Measurements from ENCODE around the gene CIT.
A peak's percentile ranks its signal among the peaks of the same experiment; 100 is the strongest.
"Not testable (repeated sequence)": the region's sequence is repeated elsewhere in the genome, so short reads cannot be mapped to it uniquely, and the experiment has no call there.

The CIT gene, protein sequence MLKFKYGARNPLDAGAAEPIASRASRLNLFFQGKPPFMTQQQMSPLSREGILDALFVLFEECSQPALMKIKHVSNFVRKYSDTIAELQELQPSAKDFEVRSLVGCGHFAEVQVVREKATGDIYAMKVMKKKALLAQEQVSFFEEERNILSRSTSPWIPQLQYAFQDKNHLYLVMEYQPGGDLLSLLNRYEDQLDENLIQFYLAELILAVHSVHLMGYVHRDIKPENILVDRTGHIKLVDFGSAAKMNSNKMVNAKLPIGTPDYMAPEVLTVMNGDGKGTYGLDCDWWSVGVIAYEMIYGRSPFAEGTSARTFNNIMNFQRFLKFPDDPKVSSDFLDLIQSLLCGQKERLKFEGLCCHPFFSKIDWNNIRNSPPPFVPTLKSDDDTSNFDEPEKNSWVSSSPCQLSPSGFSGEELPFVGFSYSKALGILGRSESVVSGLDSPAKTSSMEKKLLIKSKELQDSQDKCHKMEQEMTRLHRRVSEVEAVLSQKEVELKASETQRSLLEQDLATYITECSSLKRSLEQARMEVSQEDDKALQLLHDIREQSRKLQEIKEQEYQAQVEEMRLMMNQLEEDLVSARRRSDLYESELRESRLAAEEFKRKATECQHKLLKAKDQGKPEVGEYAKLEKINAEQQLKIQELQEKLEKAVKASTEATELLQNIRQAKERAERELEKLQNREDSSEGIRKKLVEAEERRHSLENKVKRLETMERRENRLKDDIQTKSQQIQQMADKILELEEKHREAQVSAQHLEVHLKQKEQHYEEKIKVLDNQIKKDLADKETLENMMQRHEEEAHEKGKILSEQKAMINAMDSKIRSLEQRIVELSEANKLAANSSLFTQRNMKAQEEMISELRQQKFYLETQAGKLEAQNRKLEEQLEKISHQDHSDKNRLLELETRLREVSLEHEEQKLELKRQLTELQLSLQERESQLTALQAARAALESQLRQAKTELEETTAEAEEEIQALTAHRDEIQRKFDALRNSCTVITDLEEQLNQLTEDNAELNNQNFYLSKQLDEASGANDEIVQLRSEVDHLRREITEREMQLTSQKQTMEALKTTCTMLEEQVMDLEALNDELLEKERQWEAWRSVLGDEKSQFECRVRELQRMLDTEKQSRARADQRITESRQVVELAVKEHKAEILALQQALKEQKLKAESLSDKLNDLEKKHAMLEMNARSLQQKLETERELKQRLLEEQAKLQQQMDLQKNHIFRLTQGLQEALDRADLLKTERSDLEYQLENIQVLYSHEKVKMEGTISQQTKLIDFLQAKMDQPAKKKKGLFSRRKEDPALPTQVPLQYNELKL (N-terminal part only)

DNA sequence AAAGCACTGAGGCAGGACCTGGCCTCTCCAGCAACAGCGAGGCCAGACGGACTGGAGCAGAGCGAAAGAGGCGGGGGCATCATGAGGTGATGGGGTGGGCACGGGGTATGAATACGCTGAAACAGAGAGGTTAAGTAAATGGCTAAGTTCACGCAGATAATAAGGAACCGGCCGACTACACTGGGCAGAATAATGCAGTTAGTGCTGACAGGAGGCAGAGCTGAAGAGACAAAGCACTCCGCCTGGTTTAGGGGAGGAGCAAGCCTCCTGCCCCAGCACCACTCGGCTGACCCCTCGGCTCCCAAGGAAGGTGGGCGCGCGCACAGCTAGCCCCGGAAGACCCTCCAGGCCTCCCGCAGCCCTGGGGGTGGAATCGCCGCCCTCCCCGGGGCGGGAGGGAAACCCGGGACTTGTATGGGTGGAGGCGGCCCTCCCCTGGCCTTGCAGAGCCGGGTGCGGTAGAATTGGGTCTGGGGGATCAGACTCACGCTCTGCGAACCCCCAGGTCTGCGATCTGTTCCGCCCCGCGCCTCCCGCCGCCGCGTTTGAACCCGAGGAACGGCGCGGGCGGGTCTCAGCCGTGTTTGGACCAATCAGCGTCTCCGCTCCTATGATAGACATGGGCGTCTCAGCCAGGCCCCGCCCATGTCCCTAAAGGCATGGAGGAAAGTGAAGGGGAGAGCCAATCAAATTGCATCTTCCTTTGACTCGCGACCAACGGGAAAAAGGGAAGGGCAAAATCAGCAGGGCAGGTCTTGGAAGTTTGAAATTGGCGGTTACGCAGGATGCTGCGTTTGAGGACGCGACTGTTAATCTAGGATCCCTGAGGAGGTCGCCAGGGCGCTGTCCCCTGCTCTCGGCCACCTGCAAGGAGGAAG is at the start of gene CIT:
Gene CIT (minus strand): TSS at position 560 of the 878 bp plus-strand sequence. CDS start 1,152 bp downstream, outside the sequence.
- peak; percentile 93 for DNase-seq (ENCODE audit: low spot score)

DNA sequence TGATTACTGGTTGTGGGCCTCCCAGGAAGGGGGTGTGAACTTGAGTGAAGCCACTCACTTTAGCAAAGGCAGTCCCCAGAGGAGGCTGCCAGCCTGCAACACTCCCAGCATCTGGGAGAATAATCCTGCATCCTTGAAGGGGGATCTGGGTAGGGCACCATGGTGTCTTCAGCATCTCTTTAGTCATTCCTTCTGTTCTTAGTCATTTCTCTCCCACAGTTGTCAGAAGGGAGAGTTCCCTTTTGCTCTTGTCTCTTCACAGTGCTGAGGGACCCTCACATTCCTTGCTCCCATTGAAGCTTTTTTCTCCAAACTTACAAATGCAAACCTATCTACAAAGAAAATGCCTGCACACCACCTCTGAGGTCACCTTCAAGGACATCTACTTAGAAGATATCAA is 48.1 kb upstream of the CIT start:
- DNase-seq (ENCODE audit: low spot score) = no peak

DNA sequence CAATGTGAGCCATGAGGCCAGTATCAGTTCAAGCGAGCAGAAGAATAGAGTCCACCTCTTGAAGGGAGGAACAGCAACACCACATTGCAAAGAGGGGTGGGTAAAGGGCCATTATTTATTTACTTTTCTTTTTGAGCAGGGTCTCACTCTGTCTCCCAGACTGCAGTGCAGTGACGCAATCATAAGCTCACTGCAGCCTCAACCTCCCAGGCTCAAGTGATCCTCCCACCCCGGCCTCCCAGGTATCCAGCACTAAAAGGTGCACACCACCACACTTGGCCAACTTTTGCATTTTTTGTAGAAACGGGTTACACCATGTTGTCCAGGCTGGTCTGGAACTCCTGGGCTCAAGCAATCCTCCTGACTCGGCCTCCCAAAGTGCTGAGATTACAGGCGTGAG is 42.9 kb upstream of the CIT start:
- DNase-seq (ENCODE audit: low spot score) = no peak

DNA sequence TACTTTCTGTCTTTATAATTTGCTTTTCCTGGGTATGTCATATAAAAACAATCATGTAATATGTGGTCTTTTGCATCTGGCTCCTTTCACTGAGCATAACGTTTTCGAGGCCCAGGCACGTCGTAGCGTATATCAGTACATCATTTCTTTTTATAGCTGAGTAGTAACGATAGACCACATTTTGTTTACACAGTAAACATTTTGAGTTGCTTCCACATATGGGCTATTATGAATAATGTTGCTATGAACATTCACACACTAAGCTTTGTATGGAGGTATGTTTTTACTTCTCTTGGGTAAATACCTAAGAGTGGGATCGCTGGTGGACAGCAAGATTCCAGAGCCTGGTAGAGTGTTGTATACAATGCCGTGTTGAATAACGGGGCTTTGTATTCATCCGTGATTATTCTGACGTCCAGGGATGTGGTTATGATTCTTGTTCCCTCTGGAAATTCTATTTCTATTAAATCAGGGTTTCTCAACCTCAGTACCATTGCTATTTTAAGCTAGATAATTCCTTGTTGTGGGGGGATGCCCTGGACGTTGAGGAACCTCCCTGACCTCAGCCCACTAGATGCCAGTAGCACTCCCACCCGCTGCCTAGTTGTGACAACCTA is 38.9 kb upstream of the CIT start:
- no peak for DNase-seq (ENCODE audit: low spot score)

DNA sequence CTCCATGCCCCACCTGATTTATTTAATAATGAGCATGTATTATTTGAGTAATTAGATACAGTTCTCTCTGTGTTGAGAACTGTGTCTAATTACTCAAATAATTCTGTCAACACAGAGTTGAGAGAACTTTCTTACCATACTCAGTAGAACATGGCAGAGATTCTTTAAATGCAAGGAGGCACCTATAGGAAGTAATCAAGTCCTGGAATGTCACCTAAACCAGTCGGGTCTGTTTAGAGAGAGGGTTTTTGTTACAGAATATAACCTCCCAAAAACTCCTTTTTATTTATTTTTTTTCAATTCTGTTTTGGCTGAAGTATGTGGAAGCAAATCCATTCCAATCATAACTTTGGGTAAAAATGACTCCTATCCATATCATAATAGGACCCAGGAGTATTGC is 37.5 kb upstream of the CIT start:
- no peak for DNase-seq (ENCODE audit: low spot score)

DNA sequence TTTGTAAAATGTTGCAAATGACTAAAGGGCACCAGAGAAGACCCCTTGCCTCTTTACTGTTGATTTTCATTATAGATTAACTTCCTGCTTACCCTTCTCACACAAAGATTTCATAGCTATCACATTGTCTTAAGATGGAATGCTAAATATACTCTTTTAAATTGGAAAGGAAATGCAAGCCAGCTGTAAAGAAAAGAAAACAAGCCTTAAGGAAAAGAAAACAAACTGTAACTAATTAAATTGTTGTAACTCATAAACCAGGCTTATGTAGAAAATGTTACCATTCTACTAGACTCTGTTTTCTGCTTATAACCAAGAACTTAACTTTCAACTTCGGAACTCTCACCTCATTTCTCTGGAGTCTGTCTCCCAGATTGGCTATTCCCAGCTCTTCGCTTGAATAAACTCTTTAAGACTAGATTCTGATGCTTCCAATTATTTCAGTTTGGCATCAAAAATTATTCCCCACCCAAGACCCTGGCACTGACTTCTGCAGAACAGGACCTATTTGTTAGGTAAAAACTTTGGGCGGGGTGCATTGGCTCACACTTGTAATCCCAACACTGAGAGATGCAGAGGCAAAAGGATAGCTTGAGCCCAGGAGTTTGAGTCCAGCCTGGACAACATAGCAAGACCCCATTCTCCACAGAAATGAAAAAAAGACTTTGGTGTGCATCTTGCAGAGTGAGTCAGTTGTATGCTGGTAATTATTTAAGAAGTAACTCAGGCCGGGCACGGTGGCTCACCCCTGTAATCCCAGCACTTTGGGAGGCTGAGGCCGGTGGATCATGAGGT is 36.6 kb upstream of the CIT start:
- DNase-seq (ENCODE audit: low spot score) = no peak

DNA sequence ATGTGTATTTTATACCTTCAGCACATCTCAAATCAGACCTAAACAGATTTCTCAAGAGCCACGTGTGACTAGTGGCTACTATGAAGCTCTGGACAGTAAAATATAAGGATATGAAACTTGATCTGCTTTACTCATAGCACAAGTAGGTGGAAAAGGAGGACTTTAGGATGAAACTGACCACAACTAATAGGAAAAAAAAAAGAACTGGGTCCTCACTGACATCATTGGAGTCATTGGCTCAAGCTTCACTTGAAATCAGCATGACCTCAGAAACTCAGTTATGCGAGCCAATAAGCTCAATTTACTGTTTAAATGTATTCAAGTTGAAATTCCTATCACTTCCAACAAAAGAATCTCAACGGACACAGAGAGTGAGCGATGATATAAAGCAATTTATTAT is 34.1 kb upstream of the CIT start:
- no peak for DNase-seq (ENCODE audit: low spot score)

DNA sequence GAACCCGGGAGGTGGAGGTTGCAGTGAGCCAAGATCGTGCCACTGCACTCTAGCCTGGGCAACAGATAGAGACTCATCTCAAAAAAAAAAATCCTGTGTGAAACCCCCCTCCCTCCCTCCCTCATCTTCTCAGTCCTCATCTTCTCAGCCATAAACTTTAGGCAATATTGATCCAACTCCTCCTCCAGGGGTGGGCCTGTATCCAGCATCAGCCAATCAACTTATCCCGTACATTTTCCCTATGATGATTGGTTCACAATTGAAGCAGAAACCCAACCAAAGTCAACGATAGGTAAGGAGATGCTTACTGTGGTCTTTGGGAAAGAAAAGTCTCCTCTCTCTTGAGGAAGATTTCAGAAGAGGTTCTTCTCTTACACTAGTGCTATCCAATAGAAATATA is 33.5 kb upstream of the CIT start:
- no peak for DNase-seq (ENCODE audit: low spot score)

DNA sequence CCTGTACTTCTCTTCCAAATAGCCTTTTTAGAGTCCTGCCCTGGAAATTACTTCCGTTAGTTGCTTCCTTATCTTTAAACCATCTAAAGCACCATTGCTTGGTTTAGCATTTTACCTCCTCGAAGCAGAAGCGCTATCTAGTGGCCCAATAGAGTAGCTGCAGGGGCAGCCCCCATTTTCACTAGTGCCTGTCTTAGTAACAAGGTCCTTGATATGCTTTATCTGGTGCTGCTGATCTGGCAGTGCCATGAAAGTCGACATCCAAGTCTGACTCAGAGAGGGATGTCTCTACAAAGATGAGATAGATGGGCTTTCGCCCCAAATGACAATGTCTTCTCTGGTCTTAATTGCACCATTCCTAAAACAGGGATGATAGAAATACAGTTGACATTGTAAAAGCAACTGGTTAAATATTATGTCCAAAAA is 25.0 kb upstream of the CIT start:
- peak; percentile 49 for DNase-seq (ENCODE audit: low spot score)

DNA sequence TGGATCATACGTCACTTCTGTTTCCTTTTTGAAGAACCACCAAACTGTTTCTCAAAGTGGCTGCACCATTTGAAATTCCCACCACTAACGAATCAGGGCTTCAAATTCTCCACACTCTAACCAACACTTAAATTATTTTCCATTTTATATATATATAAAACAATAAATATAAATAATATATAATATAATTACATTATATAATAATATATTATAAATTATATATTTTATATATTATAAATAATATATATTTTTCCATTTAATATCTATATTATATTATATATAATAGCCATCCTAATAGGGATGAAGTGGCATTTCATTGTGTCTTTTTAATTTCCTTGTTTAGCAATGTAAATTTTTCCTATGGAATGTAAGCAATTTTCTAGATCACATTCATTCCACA is 24.6 kb upstream of the CIT start:
- no peak for DNase-seq (ENCODE audit: low spot score)

DNA sequence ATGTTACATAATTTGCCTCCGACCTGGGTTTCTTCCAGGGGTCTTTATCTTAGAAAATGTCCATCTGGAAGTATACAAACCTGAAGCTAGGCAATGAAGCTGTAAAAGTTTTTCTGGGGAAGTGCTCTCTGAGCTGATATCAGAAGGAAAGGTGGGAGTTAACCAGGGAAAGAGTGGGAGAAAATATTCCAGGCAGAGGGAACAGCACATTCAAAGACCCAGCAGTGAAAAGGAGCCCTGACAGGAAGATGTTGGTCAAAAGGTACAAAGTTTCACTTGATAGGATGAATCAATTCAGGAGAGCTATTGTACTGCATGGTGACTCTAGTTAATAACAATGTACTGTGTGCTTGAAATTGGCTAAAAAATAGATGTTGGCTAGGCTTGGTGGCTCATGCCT is 17.8 kb upstream of the CIT start:
- DNase-seq (ENCODE audit: low spot score) = no peak

DNA sequence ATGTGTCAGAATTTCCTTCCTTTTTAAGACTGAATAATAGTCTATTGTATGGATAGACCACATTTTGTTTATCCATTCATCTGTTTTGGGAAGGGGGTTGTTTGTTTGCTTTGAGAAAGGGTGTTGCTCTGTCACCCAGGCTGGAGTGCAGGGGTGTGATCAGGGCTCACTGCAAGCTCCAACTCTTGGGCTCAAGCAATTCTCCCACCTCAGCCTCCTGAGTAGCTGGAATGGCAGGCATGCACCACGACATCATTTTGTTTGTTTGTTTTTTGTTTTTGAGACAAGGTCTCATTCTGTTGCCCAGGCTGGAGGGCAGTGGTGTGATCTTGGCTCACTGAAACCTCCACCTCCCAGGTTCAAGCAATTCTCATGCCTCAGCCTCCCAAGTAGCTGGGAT is 15.5 kb upstream of the CIT start:
- not testable (repeated sequence) for DNase-seq (ENCODE audit: low spot score)

DNA sequence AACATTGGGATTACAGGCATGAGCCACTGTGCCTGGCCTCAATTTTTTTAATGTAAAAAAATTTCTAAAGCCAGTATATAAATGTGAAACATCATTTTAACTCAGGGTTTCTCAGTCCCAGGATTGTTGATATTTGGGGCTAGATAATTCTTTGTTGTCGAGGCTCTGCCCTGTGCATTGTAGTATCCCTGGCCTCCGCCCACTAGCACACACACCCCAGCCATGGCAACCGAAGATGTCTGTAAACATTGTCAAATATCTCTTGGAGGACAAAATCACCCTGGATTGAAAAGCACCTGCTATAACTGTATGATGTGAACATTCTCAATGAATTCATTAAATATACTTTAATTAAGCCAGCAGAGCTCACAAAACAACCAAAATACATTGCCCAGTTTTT is 8.4 kb upstream of the CIT start:
- no peak for DNase-seq (ENCODE audit: low spot score)

DNA sequence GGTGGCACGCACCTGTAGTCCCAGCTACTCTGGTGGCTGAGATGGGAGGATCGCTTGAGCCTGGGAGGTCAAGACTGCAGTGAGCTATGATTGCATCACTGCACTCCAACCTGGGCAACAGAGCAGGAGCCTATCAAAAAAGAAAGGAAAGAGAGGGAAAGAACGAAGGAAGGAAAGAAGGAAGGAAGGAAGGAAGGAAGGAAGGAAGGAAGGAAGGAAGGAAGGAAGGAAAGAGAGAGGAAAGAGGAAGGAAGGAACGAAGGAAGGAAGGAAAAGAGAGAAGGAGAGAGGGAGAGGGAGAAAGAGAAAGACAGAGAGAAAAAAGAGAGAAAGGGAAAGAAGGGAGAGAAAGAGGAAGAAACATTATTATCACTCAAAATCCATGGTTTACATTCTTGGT is 6.7 kb upstream of the CIT start:
- DNase-seq (ENCODE audit: low spot score) = not testable (repeated sequence)

DNA sequence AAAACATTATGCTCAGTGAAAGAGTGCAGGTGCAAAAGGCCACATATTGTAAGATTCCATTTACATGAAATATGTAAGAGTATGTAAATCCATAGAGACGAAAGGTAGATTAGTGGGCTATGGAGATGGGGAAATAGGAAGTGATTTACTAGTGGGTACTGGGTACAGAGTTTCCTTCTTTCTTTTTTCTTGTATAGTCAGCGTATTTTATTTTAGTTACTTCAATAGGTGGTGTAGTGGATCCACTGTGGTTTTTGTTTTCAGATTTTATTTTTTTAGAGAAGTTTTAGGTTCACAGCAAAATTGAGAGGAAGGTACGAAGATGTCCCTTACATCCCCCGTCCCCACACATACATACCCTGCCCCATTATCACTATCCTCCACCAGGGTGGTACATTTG is 6.1 kb upstream of the CIT start:
- no peak for DNase-seq (ENCODE audit: low spot score)

DNA sequence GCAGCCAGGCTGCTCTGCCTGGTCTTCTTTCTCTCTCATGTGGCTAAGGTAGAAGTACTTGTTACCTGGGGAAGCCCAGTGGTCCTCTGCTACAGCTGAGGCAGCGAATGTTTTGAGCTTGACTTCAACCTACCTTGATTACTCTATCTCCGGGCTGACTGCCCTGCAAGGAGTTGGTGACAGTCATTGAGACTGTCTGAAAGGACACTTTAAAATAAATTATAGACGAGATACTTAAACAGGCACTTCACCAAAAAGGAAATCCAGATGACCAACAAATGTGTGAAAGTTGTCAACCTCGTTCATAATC is 474 bp upstream of the CIT start:
- DNase-seq (ENCODE audit: low spot score) = no peak

DNA sequence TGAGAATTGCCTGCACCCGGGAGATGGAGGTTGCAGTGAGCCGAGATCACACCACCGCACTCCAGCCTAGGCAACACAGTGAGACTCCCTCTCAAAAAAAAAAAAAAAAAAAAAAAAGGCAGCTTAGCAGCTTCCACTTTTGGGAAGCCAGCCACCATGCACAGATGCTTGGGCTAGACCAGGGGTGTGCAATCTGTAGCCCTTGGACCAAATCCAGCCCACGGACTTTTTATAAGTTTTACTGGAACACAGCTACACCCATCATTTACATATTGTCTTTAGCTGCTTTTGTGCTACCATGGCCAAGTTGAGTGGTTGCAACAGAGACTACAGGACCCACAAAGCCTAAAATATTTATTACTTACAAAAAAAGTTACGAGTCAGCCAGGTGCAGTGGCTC is 6.7 kb downstream of the CIT start:
- no peak for DNase-seq (ENCODE audit: low spot score)

DNA sequence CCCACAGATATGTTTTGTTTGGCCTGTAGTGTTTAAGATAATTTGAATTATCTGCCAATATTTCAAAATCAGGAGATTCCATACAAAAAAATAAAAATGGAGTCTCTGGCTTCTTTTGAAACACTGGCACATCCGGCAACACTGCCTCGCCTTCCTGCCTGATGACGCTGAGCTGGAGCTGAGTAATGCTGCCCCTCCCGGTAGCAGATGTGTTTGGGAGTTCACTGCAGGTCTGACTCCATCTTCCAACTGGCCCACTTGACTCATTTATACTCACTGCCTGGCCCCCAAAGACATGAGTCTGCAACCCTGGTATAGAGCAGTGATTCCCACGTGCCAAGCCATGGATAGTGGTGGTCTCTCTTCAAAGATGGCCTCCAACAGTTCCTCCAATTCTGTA is 7.4 kb downstream of the CIT start:
- DNase-seq (ENCODE audit: low spot score) = no peak

DNA sequence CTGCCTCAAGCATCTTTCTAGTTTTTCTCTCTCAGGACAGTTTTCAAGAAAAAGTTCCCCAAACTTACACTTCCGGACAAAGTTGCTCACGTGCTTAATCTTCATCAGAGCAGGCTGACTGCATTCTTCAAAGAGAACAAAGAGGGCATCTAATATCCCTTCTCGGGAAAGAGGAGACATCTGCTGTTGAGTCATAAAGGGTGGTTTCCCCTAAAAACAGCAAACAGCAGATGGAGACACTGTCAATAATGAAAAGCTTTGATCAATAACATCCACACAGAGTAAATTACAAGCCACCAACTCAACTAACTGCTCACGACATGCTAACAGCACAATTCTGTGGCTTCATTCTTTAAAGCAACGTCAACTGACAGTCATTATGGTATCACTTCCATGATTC is 8.1 kb downstream of the CIT start:
- peak; percentile 29 for DNase-seq (ENCODE audit: low spot score)

DNA sequence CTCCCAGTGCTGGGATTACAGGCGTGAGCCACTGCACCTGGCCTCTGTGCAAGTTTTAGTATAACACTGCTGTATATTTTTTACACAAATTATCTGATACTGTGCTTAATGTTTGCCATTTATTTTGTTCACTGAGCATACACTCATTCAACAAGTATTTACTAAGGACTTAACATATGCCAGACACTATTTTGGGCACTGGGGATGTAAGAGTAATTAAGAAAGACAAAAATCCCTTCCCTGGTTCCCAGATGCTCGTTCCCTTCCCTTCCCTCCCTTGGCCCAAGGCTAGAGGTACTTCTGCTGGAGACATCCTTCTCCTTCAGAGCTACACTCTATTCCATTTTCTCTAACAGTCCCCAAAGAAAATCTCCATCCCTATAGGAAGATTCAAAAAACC is 12.5 kb downstream of the CIT start:
- DNase-seq (ENCODE audit: low spot score) = no peak

All from pons (tissue), 1 donor.